ENCODE results near the gene MRPL41. TPM values are rescaled to one million over a fixed set of nuclear protein-coding genes. Genes with fewer than 3 reads are reported as not detected.

MRPL41 gene
- total and polyA plus RNA-seq, 2 of the 13 experiments (the other 11 are each of a cell fraction or from before 2014, with no cell fraction given), result 20.9 to 54.0 TPM

DNA sequence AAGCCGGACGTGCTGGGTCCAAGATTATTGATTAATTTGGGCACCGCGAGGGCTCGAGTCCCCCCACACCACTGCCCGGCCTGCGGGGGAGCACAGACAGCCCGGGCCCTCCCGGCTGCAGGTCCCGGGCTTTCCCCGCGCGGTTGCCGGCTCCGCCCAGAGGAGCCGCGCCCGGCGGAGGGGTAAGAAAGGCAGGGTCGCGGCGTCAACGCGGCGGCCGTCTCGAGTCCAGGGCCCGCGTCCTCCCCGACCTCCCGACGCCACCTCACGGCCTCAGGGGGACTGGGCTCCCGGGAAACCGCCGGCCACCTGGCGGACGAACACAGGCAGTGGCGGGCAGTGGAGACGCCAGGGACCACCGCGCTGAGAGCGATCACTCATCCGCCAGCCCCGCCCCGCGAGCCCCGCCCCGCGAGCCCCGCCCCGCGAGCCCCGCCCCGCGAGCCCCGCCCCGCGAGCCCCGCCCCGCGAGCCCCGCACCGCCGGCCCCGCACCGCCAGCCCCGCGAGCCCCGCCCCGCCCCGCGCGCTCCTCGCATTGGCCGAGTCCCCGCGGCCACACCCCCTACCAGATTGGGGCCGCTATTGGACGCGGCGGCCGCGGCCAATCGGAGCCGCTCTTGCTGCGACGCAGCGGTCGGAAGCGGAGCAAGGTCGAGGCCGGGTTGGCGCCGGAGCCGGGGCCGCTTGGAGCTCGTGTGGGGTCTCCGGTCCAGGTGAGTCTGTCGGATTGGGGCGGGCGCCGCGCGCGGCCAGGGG lies at the start of gene MRPL41 (continued):
- TF ChIP-seq, protein P1, sequence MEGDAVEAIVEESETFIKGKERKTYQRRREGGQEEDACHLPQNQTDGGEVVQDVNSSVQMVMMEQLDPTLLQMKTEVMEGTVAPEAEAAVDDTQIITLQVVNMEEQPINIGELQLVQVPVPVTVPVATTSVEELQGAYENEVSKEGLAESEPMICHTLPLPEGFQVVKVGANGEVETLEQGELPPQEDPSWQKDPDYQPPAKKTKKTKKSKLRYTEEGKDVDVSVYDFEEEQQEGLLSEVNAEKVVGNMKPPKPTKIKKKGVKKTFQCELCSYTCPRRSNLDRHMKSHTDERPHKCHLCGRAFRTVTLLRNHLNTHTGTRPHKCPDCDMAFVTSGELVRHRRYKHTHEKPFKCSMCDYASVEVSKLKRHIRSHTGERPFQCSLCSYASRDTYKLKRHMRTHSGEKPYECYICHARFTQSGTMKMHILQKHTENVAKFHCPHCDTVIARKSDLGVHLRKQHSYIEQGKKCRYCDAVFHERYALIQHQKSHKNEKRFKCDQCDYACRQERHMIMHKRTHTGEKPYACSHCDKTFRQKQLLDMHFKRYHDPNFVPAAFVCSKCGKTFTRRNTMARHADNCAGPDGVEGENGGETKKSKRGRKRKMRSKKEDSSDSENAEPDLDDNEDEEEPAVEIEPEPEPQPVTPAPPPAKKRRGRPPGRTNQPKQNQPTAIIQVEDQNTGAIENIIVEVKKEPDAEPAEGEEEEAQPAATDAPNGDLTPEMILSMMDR (CRISPR knock-in tag; IDR thresholded peaks at IDR 0.05), result peak; percentile 82
- TF ChIP-seq PTBP1 (IDR thresholded peaks at IDR 0.05; ENCODE audit: low read depth, low read length, poor library complexity, severe bottlenecking) (no peak), SRSF9 (IDR thresholded peaks at IDR 0.05; ENCODE audit: borderline replicate concordance, insufficient read depth, low read depth, low read length, poor library complexity, severe bottlenecking) (no peak), HOXA5 (CRISPR knock-in tag; IDR thresholded peaks at IDR 0.05) (no peak; the same call in 1 of the 2 replicates), ELF3 (CRISPR knock-in tag; IDR thresholded peaks at IDR 0.05) (0 out of 2 replicates have a peak, but pooled peaks have one; percentile 26), ZFY (CRISPR knock-in tag; IDR thresholded peaks at IDR 0.05) (peak; percentile 75)
- TF ChIP-seq, protein P2, sequence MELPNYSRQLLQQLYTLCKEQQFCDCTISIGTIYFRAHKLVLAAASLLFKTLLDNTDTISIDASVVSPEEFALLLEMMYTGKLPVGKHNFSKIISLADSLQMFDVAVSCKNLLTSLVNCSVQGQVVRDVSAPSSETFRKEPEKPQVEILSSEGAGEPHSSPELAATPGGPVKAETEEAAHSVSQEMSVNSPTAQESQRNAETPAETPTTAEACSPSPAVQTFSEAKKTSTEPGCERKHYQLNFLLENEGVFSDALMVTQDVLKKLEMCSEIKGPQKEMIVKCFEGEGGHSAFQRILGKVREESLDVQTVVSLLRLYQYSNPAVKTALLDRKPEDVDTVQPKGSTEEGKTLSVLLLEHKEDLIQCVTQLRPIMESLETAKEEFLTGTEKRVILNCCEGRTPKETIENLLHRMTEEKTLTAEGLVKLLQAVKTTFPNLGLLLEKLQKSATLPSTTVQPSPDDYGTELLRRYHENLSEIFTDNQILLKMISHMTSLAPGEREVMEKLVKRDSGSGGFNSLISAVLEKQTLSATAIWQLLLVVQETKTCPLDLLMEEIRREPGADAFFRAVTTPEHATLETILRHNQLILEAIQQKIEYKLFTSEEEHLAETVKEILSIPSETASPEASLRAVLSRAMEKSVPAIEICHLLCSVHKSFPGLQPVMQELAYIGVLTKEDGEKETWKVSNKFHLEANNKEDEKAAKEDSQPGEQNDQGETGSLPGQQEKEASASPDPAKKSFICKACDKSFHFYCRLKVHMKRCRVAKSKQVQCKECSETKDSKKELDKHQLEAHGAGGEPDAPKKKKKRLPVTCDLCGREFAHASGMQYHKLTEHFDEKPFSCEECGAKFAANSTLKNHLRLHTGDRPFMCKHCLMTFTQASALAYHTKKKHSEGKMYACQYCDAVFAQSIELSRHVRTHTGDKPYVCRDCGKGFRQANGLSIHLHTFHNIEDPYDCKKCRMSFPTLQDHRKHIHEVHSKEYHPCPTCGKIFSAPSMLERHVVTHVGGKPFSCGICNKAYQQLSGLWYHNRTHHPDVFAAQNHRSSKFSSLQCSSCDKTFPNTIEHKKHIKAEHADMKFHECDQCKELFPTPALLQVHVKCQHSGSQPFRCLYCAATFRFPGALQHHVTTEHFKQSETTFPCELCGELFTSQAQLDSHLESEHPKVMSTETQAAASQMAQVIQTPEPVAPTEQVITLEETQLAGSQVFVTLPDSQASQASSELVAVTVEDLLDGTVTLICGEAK (IDR thresholded peaks at IDR 0.05), result no peak
- TF ChIP-seq, protein P2 (CRISPR knock-in tag; IDR thresholded peaks at IDR 0.05), result peak; percentile 42; the same call in 1 of the 2 replicates
- TF ChIP-seq, protein P3, sequence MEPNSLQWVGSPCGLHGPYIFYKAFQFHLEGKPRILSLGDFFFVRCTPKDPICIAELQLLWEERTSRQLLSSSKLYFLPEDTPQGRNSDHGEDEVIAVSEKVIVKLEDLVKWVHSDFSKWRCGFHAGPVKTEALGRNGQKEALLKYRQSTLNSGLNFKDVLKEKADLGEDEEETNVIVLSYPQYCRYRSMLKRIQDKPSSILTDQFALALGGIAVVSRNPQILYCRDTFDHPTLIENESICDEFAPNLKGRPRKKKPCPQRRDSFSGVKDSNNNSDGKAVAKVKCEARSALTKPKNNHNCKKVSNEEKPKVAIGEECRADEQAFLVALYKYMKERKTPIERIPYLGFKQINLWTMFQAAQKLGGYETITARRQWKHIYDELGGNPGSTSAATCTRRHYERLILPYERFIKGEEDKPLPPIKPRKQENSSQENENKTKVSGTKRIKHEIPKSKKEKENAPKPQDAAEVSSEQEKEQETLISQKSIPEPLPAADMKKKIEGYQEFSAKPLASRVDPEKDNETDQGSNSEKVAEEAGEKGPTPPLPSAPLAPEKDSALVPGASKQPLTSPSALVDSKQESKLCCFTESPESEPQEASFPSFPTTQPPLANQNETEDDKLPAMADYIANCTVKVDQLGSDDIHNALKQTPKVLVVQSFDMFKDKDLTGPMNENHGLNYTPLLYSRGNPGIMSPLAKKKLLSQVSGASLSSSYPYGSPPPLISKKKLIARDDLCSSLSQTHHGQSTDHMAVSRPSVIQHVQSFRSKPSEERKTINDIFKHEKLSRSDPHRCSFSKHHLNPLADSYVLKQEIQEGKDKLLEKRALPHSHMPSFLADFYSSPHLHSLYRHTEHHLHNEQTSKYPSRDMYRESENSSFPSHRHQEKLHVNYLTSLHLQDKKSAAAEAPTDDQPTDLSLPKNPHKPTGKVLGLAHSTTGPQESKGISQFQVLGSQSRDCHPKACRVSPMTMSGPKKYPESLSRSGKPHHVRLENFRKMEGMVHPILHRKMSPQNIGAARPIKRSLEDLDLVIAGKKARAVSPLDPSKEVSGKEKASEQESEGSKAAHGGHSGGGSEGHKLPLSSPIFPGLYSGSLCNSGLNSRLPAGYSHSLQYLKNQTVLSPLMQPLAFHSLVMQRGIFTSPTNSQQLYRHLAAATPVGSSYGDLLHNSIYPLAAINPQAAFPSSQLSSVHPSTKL (CRISPR knock-in tag; IDR thresholded peaks at IDR 0.05), result peak; percentile 34; the same call in 1 of the 2 replicates
- TF ChIP-seq, protein P4, sequence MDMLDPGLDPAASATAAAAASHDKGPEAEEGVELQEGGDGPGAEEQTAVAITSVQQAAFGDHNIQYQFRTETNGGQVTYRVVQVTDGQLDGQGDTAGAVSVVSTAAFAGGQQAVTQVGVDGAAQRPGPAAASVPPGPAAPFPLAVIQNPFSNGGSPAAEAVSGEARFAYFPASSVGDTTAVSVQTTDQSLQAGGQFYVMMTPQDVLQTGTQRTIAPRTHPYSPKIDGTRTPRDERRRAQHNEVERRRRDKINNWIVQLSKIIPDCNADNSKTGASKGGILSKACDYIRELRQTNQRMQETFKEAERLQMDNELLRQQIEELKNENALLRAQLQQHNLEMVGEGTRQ (IDR thresholded peaks at IDR 0.05; ENCODE audit: low read depth, low read length), result no peak
- TF ChIP-seq, protein P4 (CRISPR knock-in tag; IDR thresholded peaks at IDR 0.05; ENCODE audit: borderline replicate concordance), result no peak

Data from HepG2 (cell line).